ENCODE data around the gene OTOG. TPM values are rescaled to one million over a fixed set of nuclear protein-coding genes. Genes with fewer than 3 reads are reported as not detected.

OTOG gene
- total and polyA plus RNA-seq, 2 donors (not counting 1 experiment from before 2014, with no cell fraction given) = not detected

- no peak overlapping the region for H2AFZ ChIP-seq (ENCODE audit: insufficient read depth, low read depth, low read length, poor library complexity, severe bottlenecking)
- Mint-ChIP-seq H3K27me3 (peaks cover 8% of the 10 kb centered on the region), H3K4me1 (no peaks in the 10 kb centered on the region), H3K9me3 (ENCODE audit: insufficient read depth) (no peaks in the 10 kb centered on the region), H3K4me3 (no peak overlapping the region), H3K27ac (no peak overlapping the region)
- no peak overlapping the region for H3K4me2 ChIP-seq (replicated peaks; ENCODE audit: low read depth, low read length, poor library complexity, severe bottlenecking)
- no peaks in the 10 kb centered on the region for H3K36me3 ChIP-seq (replicated peaks in 1 of 2; ENCODE audit: control extremely low read depth in 1 of 2, control insufficient read depth in 1 of 2, extremely low read depth in 1 of 2, insufficient read depth in 2 of 2, low read length in 1 of 2)
- H3K79me2 ChIP-seq (ENCODE audit: control insufficient read depth, insufficient read depth, low read length) = no peaks in the 10 kb centered on the region
- intact Hi-C loops (cut with micrococcal nuclease) = no loop called here
- TF ChIP-seq EZH2 (IDR thresholded peaks at IDR 0.05; ENCODE audit: borderline replicate concordance, insufficient read depth, low read depth, low read length, poor library complexity, severe bottlenecking) = no peak
- TF ChIP-seq, protein P1, sequence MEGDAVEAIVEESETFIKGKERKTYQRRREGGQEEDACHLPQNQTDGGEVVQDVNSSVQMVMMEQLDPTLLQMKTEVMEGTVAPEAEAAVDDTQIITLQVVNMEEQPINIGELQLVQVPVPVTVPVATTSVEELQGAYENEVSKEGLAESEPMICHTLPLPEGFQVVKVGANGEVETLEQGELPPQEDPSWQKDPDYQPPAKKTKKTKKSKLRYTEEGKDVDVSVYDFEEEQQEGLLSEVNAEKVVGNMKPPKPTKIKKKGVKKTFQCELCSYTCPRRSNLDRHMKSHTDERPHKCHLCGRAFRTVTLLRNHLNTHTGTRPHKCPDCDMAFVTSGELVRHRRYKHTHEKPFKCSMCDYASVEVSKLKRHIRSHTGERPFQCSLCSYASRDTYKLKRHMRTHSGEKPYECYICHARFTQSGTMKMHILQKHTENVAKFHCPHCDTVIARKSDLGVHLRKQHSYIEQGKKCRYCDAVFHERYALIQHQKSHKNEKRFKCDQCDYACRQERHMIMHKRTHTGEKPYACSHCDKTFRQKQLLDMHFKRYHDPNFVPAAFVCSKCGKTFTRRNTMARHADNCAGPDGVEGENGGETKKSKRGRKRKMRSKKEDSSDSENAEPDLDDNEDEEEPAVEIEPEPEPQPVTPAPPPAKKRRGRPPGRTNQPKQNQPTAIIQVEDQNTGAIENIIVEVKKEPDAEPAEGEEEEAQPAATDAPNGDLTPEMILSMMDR (IDR thresholded peaks at IDR 0.05) = no peak
- H3K9ac ChIP-seq (ENCODE audit: low read length) = no peak overlapping the region
- no peak for DNase-seq
- no peaks in the 10 kb centered on the region for H4K20me1 ChIP-seq (ENCODE audit: control insufficient read depth, insufficient read depth, low read length, poor library complexity, severe bottlenecking)
- ChIA-PET POLR2A (no interaction called here), CTCF (interaction anchor here (2.0 kb wide), 1 partner anchor 142 kb away, joined by 5 read pairs; no protein-coding TSS in a partner anchor)
- 93% methylated on average over 12 of the region's 13 CpGs for WGBS (ENCODE audit: insufficient coverage)
- no peak overlapping the region for H3K4me3 ChIP-seq (ENCODE audit: control extremely low read depth in 1 of 5, extremely low read depth in 1 of 5, insufficient read depth in 1 of 5, low read depth in 2 of 5, low read length in 4 of 5)
- no peak overlapping the region for H3K27ac ChIP-seq (ENCODE audit: low read length in 2 of 2)
- no peaks in the 10 kb centered on the region for H3K9me3 ChIP-seq (ENCODE audit: control extremely low read depth in 1 of 3, control insufficient read depth in 2 of 3, insufficient read depth in 1 of 3, low read length in 2 of 3)
- H3K4me1 ChIP-seq (ENCODE audit: control insufficient read depth in 2 of 2, insufficient read depth in 2 of 2, low read length in 2 of 2) = no peaks in the 10 kb centered on the region
- ATAC-seq (ENCODE audit: low read depth) = no peak
- H3K27me3 ChIP-seq (replicated peaks in 1 of 4; ENCODE audit: control extremely low read depth in 1 of 4, control insufficient read depth in 3 of 4, insufficient read depth in 4 of 4, low read length in 3 of 4) = no peaks in the 10 kb centered on the region
These were observed 20.7 kb upstream of the OTOG start for GRCh38 chr11:17526326-17526725.

- intact Hi-C loops (cut with micrococcal nuclease) = no loop called here
- no peak overlapping the region for H3K4me2 ChIP-seq (replicated peaks; ENCODE audit: low read depth, low read length, poor library complexity, severe bottlenecking)
- H3K27me3 ChIP-seq (replicated peaks in 1 of 4; ENCODE audit: control extremely low read depth in 1 of 4, control insufficient read depth in 3 of 4, insufficient read depth in 4 of 4, low read length in 3 of 4) = no peaks in the 10 kb centered on the region
- no peak overlapping the region for H3K9ac ChIP-seq (ENCODE audit: low read length)
- no peaks in the 10 kb centered on the region for H3K36me3 ChIP-seq (replicated peaks in 1 of 2; ENCODE audit: control extremely low read depth in 1 of 2, control insufficient read depth in 1 of 2, extremely low read depth in 1 of 2, insufficient read depth in 2 of 2, low read length in 1 of 2)
- WGBS (ENCODE audit: insufficient coverage) = 90% methylated on average over 9 of the region's 20 CpGs
- H3K27ac ChIP-seq (ENCODE audit: low read length in 2 of 2) = no peak overlapping the region
- POLR2A ChIA-PET = no interaction called here
- H4K20me1 ChIP-seq (ENCODE audit: control insufficient read depth, insufficient read depth, low read length, poor library complexity, severe bottlenecking) = no peaks in the 10 kb centered on the region
- no peak overlapping the region for H3K27ac Mint-ChIP-seq
- no peak overlapping the region for H3K4me3 Mint-ChIP-seq
- H3K79me2 ChIP-seq (ENCODE audit: control insufficient read depth, insufficient read depth, low read length) = no peaks in the 10 kb centered on the region
- H3K4me1 Mint-ChIP-seq = no peaks in the 10 kb centered on the region
- no peak for ATAC-seq (ENCODE audit: low read depth)
- TF ChIP-seq EZH2 (IDR thresholded peaks at IDR 0.05; ENCODE audit: borderline replicate concordance, insufficient read depth, low read depth, low read length, poor library complexity, severe bottlenecking) = no peak
- TF ChIP-seq, protein P1 (IDR thresholded peaks at IDR 0.05) = no peak
- DNase-seq = no peak
- no peaks in the 10 kb centered on the region for H3K9me3 ChIP-seq (ENCODE audit: control extremely low read depth in 1 of 3, control insufficient read depth in 2 of 3, insufficient read depth in 1 of 3, low read length in 2 of 3)
- no peak overlapping the region for H3K4me3 ChIP-seq (ENCODE audit: control extremely low read depth in 1 of 5, extremely low read depth in 1 of 5, insufficient read depth in 1 of 5, low read depth in 2 of 5, low read length in 4 of 5)
- no peaks in the 10 kb centered on the region for H3K4me1 ChIP-seq (ENCODE audit: control insufficient read depth in 2 of 2, insufficient read depth in 2 of 2, low read length in 2 of 2)
- no peak overlapping the region for H2AFZ ChIP-seq (ENCODE audit: insufficient read depth, low read depth, low read length, poor library complexity, severe bottlenecking)
- H3K9me3 Mint-ChIP-seq (ENCODE audit: insufficient read depth) = no peaks in the 10 kb centered on the region
- H3K27me3 Mint-ChIP-seq = peaks cover 11% of the 10 kb centered on the region
- CTCF ChIA-PET = interaction anchor here (0.6 to 2.0 kb wide), 9 partner anchors 24 to 740 kb away, joined by 3 to 28 read pairs (median 4); no protein-coding TSS in a partner anchor
These were observed 20.0 kb upstream of the OTOG start for GRCh38 chr11:17526931-17527627.
